Tibial nerve (tissue), 4 donors: ENCODE results near the gene PATL2. TPM values are rescaled to one million over a fixed set of nuclear protein-coding genes. Genes with fewer than 3 reads are reported as not detected.

Source experiments
- DNase-seq, 2 donors: peaks; one replicate each; pipeline ENCODE4 v3.0.0-alpha.2; 2019; ENCODE audit warnings: low spot score in 2 of 2
- H3K27ac ChIP-seq, 4 donors: fragments of 200-600 bp; sonication (generic) in 3 of 4; one replicate each; pipeline ENCODE4 v1.5.1; 2017 to 2019; ENCODE audit warnings: mild to moderate bottlenecking in 1 of 4
- H3K27me3 ChIP-seq, 2 donors: fragments of 200-600 bp; sonication (generic) in 1 of 2; one replicate each; pipeline versions ENCODE4 v1.5.1 to v1.6.0; 2017 to 2019
- H3K36me3 ChIP-seq, 3 donors: fragments of 200-600 bp; sonication (generic); one replicate each; pipeline ENCODE4 v1.5.1; 2018 to 2019
- H3K4me1 ChIP-seq, 4 donors: fragments of 200-600 bp; sonication (generic) in 3 of 4; one replicate each; pipeline ENCODE4 v1.5.1; 2017 to 2019
- H3K4me3 ChIP-seq, 4 donors: fragments of 200-600 bp; sonication (generic) in 3 of 4; one replicate each; pipeline ENCODE4 v1.5.1; 2017 to 2019; ENCODE audit warnings: mild to moderate bottlenecking in 1 of 4, moderate library complexity in 1 of 4
- H3K9me3 ChIP-seq, 4 donors: fragments of 200-600 bp; sonication (generic) in 3 of 4; one replicate each; pipeline ENCODE4 v1.5.1; 2017 to 2019
- EP300 ChIP-seq, 2 donors: sonication (generic); formaldehyde crosslinking; IDR thresholded peaks; one replicate each; pipeline ENCODE4 v1.6.1; 2017; ENCODE audit warnings: antibody characterized with exemption in 2 of 2, mild to moderate bottlenecking in 1 of 2
- POLR2A ChIP-seq, 2 donors: fragments of 450-650 bp; IDR thresholded peaks; one replicate each; pipeline ENCODE4 v1.6.1; 2017; ENCODE audit warnings: antibody characterized with exemption in 2 of 2, mild to moderate bottlenecking in 2 of 2, moderate library complexity in 2 of 2
- WGBS, 2 donors: methylation state at CpG; one replicate each; pipeline ENCODE4 v1.1.5; 2018; 5-methylcytosine and 5-hydroxymethylcytosine counted together
- total RNA-seq, 4 donors: library from RNA; depleted of rRNA; stranded (reverse); fragments of >200 nt; gene quantifications; one replicate each; pipeline ENCODE4 v1.1.0, GENCODE V29; 2016
- TF ChIP-seq, protein P1 (sequence below), 5 experiments: fragments of 200-600 bp in 3 of 5; fragments of 450-650 bp in 2 of 5; sonication (generic) in 3 of 5; IDR thresholded peaks; one replicate each; pipeline ENCODE4 v1.5.1; 2016 to 2019; ENCODE audit warnings: antibody characterized with exemption in 5 of 5, mild to moderate bottlenecking in 3 of 5, moderate library complexity in 2 of 5

PATL2 gene
- total RNA-seq, 4 donors from 2014 or later: 0.30 to 0.98 (median 0.86) TPM

DNA sequence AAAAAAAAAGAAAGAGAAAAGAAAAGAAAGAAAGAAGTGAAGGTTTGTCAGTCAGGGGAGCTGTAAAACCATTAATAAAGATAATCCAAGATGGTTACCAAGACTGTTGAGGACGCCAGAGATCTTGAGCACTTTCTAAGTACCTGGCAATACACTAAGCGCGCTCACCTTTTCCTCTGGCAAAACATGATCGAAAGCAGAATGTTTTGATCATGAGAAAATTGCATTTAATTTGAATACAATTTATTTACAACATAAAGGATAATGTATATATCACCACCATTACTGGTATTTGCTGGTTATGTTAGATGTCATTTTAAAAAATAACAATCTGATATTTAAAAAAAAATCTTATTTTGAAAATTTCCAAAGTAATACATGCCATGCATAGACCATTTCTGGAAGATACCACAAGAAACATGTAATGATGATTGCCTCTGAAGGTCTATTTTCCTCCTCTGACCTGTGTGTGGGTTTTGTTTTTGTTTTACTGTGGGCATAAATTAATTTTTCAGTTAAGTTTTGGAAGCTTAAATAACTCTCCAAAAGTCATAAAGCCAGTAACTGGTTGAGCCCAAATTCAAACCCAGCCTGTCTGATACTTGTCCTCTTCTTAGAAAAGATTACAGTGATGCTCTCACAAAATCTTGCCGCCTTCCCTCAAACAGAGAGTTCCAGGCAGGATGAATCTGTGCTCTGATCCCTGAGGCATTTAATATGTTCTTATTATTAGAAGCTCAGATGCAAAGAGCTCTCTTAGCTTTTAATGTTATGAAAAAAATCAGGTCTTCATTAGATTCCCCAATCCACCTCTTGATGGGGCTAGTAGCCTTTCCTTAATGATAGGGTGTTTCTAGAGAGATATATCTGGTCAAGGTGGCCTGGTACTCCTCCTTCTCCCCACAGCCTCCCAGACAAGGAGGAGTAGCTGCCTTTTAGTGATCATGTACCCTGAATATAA is 2.2 kb upstream of the PATL2 start:
- TF ChIP-seq POLR2A (IDR thresholded peaks at IDR 0.05): no peak
- TF ChIP-seq, protein P1, sequence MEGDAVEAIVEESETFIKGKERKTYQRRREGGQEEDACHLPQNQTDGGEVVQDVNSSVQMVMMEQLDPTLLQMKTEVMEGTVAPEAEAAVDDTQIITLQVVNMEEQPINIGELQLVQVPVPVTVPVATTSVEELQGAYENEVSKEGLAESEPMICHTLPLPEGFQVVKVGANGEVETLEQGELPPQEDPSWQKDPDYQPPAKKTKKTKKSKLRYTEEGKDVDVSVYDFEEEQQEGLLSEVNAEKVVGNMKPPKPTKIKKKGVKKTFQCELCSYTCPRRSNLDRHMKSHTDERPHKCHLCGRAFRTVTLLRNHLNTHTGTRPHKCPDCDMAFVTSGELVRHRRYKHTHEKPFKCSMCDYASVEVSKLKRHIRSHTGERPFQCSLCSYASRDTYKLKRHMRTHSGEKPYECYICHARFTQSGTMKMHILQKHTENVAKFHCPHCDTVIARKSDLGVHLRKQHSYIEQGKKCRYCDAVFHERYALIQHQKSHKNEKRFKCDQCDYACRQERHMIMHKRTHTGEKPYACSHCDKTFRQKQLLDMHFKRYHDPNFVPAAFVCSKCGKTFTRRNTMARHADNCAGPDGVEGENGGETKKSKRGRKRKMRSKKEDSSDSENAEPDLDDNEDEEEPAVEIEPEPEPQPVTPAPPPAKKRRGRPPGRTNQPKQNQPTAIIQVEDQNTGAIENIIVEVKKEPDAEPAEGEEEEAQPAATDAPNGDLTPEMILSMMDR (IDR thresholded peaks at IDR 0.05): peak in 1 of 5 experiments; percentile 11
- TF ChIP-seq EP300 (IDR thresholded peaks at IDR 0.05): no peak
- Histone ChIP-seq H3K4me1 (peaks cover 0 to 44% (median 32%) of the 10 kb centered on the region in 4 donors), H3K27me3 (no peaks in the 10 kb centered on the region), H3K27ac (peak overlapping the region; percentile 98 to 100 (median 100)), H3K9me3 (no peaks in the 10 kb centered on the region), H3K4me3 (peak overlapping the region; percentile 81 to 99 (median 90)), H3K36me3 (peaks cover 0 to 29% (median 18%) of the 10 kb centered on the region in 3 donors)
- 68 to 74% methylated on average over 5 of the region's 5 CpGs for WGBS, 2 donors
- DNase-seq: no peak

DNA sequence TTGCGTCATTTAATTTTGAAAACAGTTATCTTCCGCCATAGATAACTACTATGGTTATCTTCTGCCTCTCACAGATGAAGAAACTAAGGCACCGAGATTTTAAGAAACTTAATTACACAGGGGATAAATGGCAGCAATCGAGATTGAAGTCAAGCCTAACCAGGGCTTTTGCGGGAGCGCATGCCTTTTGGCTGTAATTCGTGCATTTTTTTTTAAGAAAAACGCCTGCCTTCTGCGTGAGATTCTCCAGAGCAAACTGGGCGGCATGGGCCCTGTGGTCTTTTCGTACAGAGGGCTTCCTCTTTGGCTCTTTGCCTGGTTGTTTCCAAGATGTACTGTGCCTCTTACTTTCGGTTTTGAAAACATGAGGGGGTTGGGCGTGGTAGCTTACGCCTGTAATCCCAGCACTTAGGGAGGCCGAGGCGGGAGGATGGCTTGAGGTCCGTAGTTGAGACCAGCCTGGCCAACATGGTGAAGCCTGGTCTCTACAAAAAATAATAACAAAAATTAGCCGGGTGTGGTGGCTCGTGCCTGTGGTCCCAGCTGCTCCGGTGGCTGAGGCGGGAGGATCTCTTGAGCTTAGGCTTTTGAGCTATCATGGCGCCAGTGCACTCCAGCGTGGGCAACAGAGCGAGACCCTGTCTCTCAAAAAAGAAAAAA is 1.4 kb upstream of the PATL2 start:
- peak overlapping the region; percentile 81 to 99 (median 90) for H3K4me3 ChIP-seq
- TF ChIP-seq, protein P1 (IDR thresholded peaks at IDR 0.05): no peak
- peak in 1 of 2 donors; percentile 90 for TF ChIP-seq EP300 (IDR thresholded peaks at IDR 0.05)
- TF ChIP-seq POLR2A (IDR thresholded peaks at IDR 0.05): peak; percentile 32 to 55
- H3K27me3 ChIP-seq: no peaks in the 10 kb centered on the region
- no peaks in the 10 kb centered on the region for H3K9me3 ChIP-seq
- H3K27ac ChIP-seq: peak overlapping the region; percentile 98 to 100 (median 100)
- peak; percentile 35 to 88 for DNase-seq
- WGBS, 2 donors: 11 to 13% methylated on average over 24 of the region's 24 CpGs
- H3K4me1 ChIP-seq: peaks cover 0 to 44% (median 32%) of the 10 kb centered on the region in 4 donors
- peaks cover 0 to 21% (median 13%) of the 10 kb centered on the region in 3 donors for H3K36me3 ChIP-seq

DNA sequence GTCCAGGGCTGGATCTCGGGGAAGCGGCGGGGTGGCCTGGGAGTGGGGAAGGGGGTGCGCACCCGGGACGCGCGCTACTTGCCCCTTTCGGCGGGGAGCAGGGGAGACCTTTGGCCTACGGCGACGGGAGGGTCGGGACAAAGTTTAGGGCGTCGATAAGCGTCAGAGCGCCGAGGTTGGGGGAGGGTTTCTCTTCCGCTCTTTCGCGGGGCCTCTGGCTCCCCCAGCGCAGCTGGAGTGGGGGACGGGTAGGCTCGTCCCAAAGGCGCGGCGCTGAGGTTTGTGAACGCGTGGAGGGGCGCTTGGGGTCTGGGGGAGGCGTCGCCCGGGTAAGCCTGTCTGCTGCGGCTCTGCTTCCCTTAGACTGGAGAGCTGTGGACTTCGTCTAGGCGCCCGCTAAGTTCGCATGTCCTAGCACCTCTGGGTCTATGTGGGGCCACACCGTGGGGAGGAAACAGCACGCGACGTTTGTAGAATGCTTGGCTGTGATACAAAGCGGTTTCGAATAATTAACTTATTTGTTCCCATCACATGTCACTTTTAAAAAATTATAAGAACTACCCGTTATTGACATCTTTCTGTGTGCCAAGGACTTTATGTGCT is 721 bp upstream of the PATL2 start:
- Histone ChIP-seq H3K36me3 (peaks cover 0 to 14% (median 6%) of the 10 kb centered on the region in 3 donors), H3K4me3 (peak overlapping the region; percentile 81 to 99 (median 90)), H3K27ac (peak overlapping the region; percentile 98 to 100 (median 100)), H3K9me3 (no peaks in the 10 kb centered on the region), H3K4me1 (peaks cover 0 to 44% (median 32%) of the 10 kb centered on the region in 4 donors), H3K27me3 (no peaks in the 10 kb centered on the region)
- WGBS, 2 donors: 1% methylated on average over 31 to 44 of the region's 46 CpGs
- TF ChIP-seq, protein P1 (IDR thresholded peaks at IDR 0.05): peak in 1 of 5 experiments; percentile 6
- no peak for TF ChIP-seq POLR2A (IDR thresholded peaks at IDR 0.05)
- peak; percentile 21 to 38 for DNase-seq

DNA sequence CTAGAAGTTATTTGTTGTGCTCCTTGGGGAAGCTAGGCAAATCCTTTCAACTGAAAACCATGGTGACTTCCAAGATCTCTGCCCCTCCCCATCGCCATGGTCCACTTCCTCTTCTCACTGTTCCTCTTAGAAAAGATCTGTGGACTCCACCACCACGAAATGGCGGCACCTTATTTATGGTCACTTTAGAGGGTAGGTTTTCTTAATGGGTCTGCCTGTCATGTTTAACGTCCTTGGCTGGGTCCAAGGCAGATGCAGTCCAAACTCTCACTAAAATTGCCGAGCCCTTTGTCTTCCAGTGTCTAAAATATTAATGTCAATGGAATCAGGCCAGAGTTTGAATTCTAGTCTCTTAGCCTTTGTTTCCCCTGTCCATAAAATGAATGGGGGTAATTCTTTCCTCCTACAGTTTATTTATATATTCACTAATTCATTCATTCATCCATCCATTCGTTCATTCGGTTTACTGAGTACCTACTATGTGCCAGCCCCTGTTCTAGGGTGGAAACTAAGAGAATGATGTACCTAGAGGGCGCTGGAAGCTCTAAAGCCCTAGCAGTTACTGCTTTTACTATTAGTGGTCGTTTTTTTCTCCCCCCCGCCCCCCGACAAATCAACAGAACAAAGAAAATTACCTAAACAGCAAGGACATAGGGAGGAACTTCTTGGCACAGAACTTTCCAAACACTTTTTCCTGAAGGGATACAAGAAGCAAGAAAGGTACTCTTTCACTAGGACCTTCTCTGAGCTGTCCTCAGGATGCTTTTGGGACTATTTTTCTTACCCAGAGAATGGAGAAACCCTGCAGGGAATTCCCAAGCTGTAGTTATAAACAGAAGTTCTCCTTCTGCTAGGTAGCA is 657 bp downstream of the PATL2 start:
- no peaks in the 10 kb centered on the region for H3K27me3 ChIP-seq
- peaks cover 0 to 38% (median 26%) of the 10 kb centered on the region in 4 donors for H3K4me1 ChIP-seq
- H3K4me3 ChIP-seq: peak overlapping the region; percentile 81 to 99 (median 90)
- H3K36me3 ChIP-seq: peaks cover 0 to under 1% (median 0%) of the 10 kb centered on the region in 3 donors
- 29 to 30% methylated on average over 11 of the region's 11 CpGs for WGBS, 2 donors
- peak in 1 of 2 donors; percentile 48 for DNase-seq
- peak overlapping the region; percentile 98 to 100 (median 100) for H3K27ac ChIP-seq
- H3K9me3 ChIP-seq: no peaks in the 10 kb centered on the region
- peak in 1 of 2 donors; percentile 54 for TF ChIP-seq EP300 (IDR thresholded peaks at IDR 0.05)
- TF ChIP-seq, protein P1 (IDR thresholded peaks at IDR 0.05): peak in 3 of 5 experiments; percentile 19 to 31 (median 31)
- TF ChIP-seq POLR2A (IDR thresholded peaks at IDR 0.05): no peak
